ENCODE measurements around the gene LMF1.

DNA sequence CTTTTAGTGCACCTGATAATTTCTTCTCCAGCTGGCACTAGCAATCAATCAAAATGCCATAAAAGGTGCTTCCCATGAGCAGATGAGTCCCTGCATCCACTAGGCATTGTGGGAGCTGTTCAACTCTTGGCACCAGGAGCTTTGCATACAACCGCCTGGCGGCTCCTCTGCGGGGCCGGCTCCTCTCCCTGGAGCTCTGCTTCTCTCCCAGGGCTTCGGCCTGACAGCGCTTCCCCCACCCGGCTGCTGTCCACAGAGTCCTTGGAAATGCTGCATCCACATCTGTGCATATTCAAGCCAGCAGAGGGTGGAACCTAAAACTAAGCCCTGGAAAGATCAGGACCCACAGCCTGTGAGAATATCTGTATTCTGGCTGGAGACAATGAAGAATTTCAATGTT is 62.9 kb downstream of the LMF1 start:
- TF ChIP-seq CTCF (IDR thresholded peaks at IDR 0.05) (no peak), POLR2A (IDR thresholded peaks at IDR 0.05) (no peak), POLR2AphosphoS5 (IDR thresholded peaks at IDR 0.05; ENCODE audit: insufficient read depth in 1 of 2, low read depth in 1 of 2) (no peak)

Data from vagina (tissue), 2 donors.